Adrenal gland (tissue), 5 donors: ENCODE results near the gene AK6.

ENCODE experiments used
- CTCF ChIP-seq, 6 experiments: fragments of 450-650 bp in 4 of 6; fragments of 200-600 bp in 2 of 6; sonication (generic) in 1 of 6; IDR thresholded peaks; 1 replicate in 5 of 6; 2 replicates in 1 of 6; pipeline versions ENCODE4 v1.5.1 to v1.8.0; 2016 to 2021; ENCODE audit warnings: antibody characterized with exemption in 6 of 6, mild to moderate bottlenecking in 2 of 6, moderate library complexity in 1 of 6
- POLR2A ChIP-seq, 2 donors: fragments of 450-650 bp; IDR thresholded peaks; one replicate each; pipeline ENCODE4 v1.6.1; 2017; ENCODE audit warnings: antibody characterized with exemption in 2 of 2, mild to moderate bottlenecking in 2 of 2, moderate library complexity in 1 of 2
- donor health status: DM: no; HTN: no; CAD: no.

GRCh38 chr5:69364414-69364813 is 4.9 kb downstream of the AK6 start:
- TF ChIP-seq CTCF (IDR thresholded peaks at IDR 0.05) (peak in 4 of 6 experiments; percentile 26 to 37 (median 34)), POLR2A (IDR thresholded peaks at IDR 0.05) (no peak)
